ENCODE measurements around the gene KCTD20. TPM values are rescaled to one million over a fixed set of nuclear protein-coding genes. Genes with fewer than 3 reads are reported as not detected.

The KCTD20 gene
- total and polyA plus RNA-seq, 10 of the 15 experiments (the other 5 are each of a cell fraction or from before 2014, with no cell fraction given) = 18.1 to 77.0 (median 50.5) TPM

DNA sequence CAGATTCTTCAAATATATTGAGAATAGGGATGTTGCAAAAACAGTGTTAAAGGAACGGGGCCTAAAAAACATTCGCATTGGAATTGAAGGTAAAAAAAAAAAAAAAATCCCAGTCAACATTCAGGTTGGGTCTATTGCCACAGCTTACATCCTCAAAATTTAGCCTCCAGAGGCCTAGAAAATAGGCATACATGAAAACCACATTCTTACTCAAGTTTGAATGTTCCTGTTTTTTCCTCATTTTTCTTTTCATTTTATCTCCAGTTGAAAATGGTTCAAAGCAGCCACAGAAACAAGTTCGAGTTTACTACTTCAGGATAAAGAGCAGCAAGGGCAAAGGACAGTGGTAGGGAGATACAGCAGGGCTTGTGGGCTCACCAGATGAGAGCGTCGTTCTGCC is 41.9 kb downstream of the KCTD20 start:
- Histone ChIP-seq H3K9me3 (replicated peaks; ENCODE audit: control insufficient read depth, insufficient read depth, low read length) (no peaks in the 10 kb centered on the region), H3K4me3 (no peak overlapping the region), H3K9ac (ENCODE audit: control insufficient read depth, insufficient read depth, low read length) (no peak overlapping the region), H3K4me1 (ENCODE audit: control insufficient read depth, insufficient read depth, low read length) (no peaks in the 10 kb centered on the region), H2AFZ (ENCODE audit: control insufficient read depth, low read depth, low read length) (no peak overlapping the region), H4K20me1 (ENCODE audit: control insufficient read depth, insufficient read depth) (no peaks in the 10 kb centered on the region), H3K36me3 (ENCODE audit: control insufficient read depth in 2 of 2, insufficient read depth in 2 of 2, low read length in 1 of 2) (peaks cover 6 to 25% of the 10 kb centered on the region in 2 experiments), H3K27me3 (replicated peaks in 1 of 2; ENCODE audit: control insufficient read depth in 2 of 2, insufficient read depth in 2 of 2, low read length in 1 of 2) (no peaks in the 10 kb centered on the region), H3K4me2 (ENCODE audit: control insufficient read depth, insufficient read depth) (no peak overlapping the region), H3K27ac (ENCODE audit: control insufficient read depth, insufficient read depth) (no peak overlapping the region), H3K79me2 (ENCODE audit: control insufficient read depth, insufficient read depth, low read length) (no peaks in the 10 kb centered on the region)
- ChIA-PET RAD21 (ENCODE audit: unreplicated experiment) (no interaction called here), POLR2A (no interaction called here), CTCF (interaction anchor here (0.6 to 0.7 kb wide), 3 partner anchors 14 to 488 kb away, joined by 3 read pairs; no protein-coding TSS in a partner anchor), SMC1A (ENCODE audit: uncharacterized antibody, unreplicated experiment) (interaction anchor here (0.6 to 0.9 kb wide), 2 partner anchors 18 to 111 kb away, joined by 3 read pairs; no protein-coding TSS in a partner anchor)
- DNase-seq (ENCODE audit: low read depth, low spot score) (no peak), ATAC-seq (no peak), FAIRE-seq (no peak)
- in situ Hi-C loops (cut with MboI) (no loop called here), intact Hi-C loops (cut with micrococcal nuclease; ENCODE audit: unreplicated experiment) (no loop called here)
- 98% methylated on average over 5 of the region's 5 CpGs for WGBS (ENCODE audit: insufficient coverage, insufficient replicate concordance, low lambda C conversion rate, missing lambda C conversion rate)
- TF ChIP-seq MEF2B (IDR thresholded peaks at IDR 0.05; ENCODE audit: partially characterized antibody, poor library complexity, severe bottlenecking) (no peak), MTA3 (IDR thresholded peaks at IDR 0.05; ENCODE audit: borderline replicate concordance, low read length) (no peak), ELK1 (IDR thresholded peaks at IDR 0.05; ENCODE audit: low read depth, low read length) (no peak), PRDM15 (CRISPR knock-in tag; IDR thresholded peaks at IDR 0.05) (no peak), SIN3A (IDR thresholded peaks at IDR 0.05; ENCODE audit: low read depth, low read length) (no peak)
- no TSS peak for BruUV-seq (replicated peaks)
